Measurements from ENCODE around the gene ABLIM1. TPM values are rescaled to one million over a fixed set of nuclear protein-coding genes. Genes with fewer than 3 reads are reported as not detected.

The ABLIM1 gene
- total and polyA plus RNA-seq, 10 of the 15 experiments (the other 5 are each of a cell fraction or from before 2014, with no cell fraction given), result 14.2 to 50.5 (median 28.1) TPM

- no peak for TF ChIP-seq HDAC6 (IDR thresholded peaks at IDR 0.05; ENCODE audit: unreplicated experiment)
- no peak for TF ChIP-seq ASH2L (IDR thresholded peaks at IDR 0.05; ENCODE audit: borderline replicate concordance, low read depth)
- TF ChIP-seq TBL1XR1 (IDR thresholded peaks at IDR 0.05; ENCODE audit: low read depth, low read length), result no peak
- no peak for TF ChIP-seq BHLHE40 (IDR thresholded peaks at IDR 0.05; ENCODE audit: borderline replicate concordance in 1 of 2, low read depth in 2 of 2, low read length in 1 of 2)
- no peak for TF ChIP-seq NKRF (conservative IDR thresholded peaks at IDR 0.05)
- no peak for TF ChIP-seq ZNF274 (IDR thresholded peaks at IDR 0.05; ENCODE audit: insufficient read depth, insufficient read length)
- no peaks in the 10 kb centered on the region for H3K27me3 ChIP-seq (replicated peaks in 1 of 2; ENCODE audit: control insufficient read depth in 2 of 2, insufficient read depth in 2 of 2, low read length in 1 of 2)
- RAD21 ChIA-PET (ENCODE audit: unreplicated experiment), result no interaction called here
- H3K79me2 ChIP-seq (ENCODE audit: control insufficient read depth, insufficient read depth, low read length), result no peaks in the 10 kb centered on the region
- 60% methylated on average over 9 of the region's 9 CpGs for WGBS (ENCODE audit: insufficient coverage, insufficient replicate concordance, low lambda C conversion rate, missing lambda C conversion rate)
- POLR2A ChIA-PET, result no interaction called here
- no peak overlapping the region for H3K4me3 ChIP-seq
- no peak overlapping the region for H2AFZ ChIP-seq (ENCODE audit: control insufficient read depth, low read depth, low read length)
- no peaks in the 10 kb centered on the region for H3K36me3 ChIP-seq (ENCODE audit: control insufficient read depth in 2 of 2, insufficient read depth in 2 of 2, low read length in 1 of 2)
- in situ Hi-C loops (cut with MboI), result no loop called here
- no peak overlapping the region for H3K9ac ChIP-seq (ENCODE audit: control insufficient read depth, insufficient read depth, low read length)
- H3K4me1 ChIP-seq (ENCODE audit: control insufficient read depth, insufficient read depth, low read length), result no peaks in the 10 kb centered on the region
- H4K20me1 ChIP-seq (ENCODE audit: control insufficient read depth, insufficient read depth), result no peaks in the 10 kb centered on the region
- no peak overlapping the region for H3K27ac ChIP-seq (ENCODE audit: control insufficient read depth, insufficient read depth)
- intact Hi-C loops (cut with micrococcal nuclease; ENCODE audit: unreplicated experiment), result no loop called here
- ATAC-seq (no peak), FAIRE-seq (no peak), DNase-seq (ENCODE audit: low read depth, low spot score) (no peak)
- BruUV-seq (replicated peaks), result no TSS peak
- no peaks in the 10 kb centered on the region for H3K9me3 ChIP-seq (replicated peaks; ENCODE audit: control insufficient read depth, insufficient read depth, low read length)
- H3K4me2 ChIP-seq (ENCODE audit: control insufficient read depth, insufficient read depth), result no peak overlapping the region
- SMC1A ChIA-PET (ENCODE audit: uncharacterized antibody, unreplicated experiment), result interaction anchor here (0.6 kb wide), 1 partner anchor 201 kb away, joined by 3 read pairs; no protein-coding TSS in a partner anchor
- CTCF ChIA-PET, result no interaction called here
These were observed 82.5 kb downstream of the ABLIM1 start for GRCh38 chr10:114575417-114576131.
